GM23248 (cell line): ENCODE measurements around the gene CREB5.

Experiments
- EZH2 ChIP-seq: fragments of 200-600 bp; sonication (generic); IDR thresholded peaks from 2 replicates; pipeline ENCODE4 v1.6.1; 2018; ENCODE audit warnings: antibody characterized with exemption, mild to moderate bottlenecking; ENCODE audit not compliant: insufficient read depth, poor library complexity, severe bottlenecking
- EZH2phosphoT487 ChIP-seq: fragments of 200-600 bp; sonication (generic); IDR thresholded peaks from 2 replicates; pipeline ENCODE4 v1.6.1; 2018; ENCODE audit warnings: antibody characterized with exemption, moderate library complexity, mild to moderate bottlenecking, low read depth; ENCODE audit not compliant: insufficient read depth

GRCh38 chr7:28836716-28837115 is 424.4 kb downstream of the CREB5 start:
- TF ChIP-seq EZH2 (no peak), EZH2phosphoT487 (no peak)
